IgD-negative memory B cell (primary cell): Measurements from ENCODE around the gene SH3GL3. TPM values are rescaled to one million over a fixed set of nuclear protein-coding genes. Genes with fewer than 3 reads are reported as not detected.

Source experiments
- H3K27ac Mint-ChIP-seq, 3 donors: one replicate each; pipeline ENCODE4 v1.8.0; 2020 to 2022; ENCODE audit warnings: mild to moderate bottlenecking in 3 of 3, mixed read lengths in 3 of 3, moderate library complexity in 1 of 3
- H3K27me3 Mint-ChIP-seq: one replicate; pipeline ENCODE4 v1.8.0; 2021; ENCODE audit warnings: mixed read lengths
- H3K36me3 Mint-ChIP-seq: one replicate; pipeline ENCODE4 v1.8.0; 2020; ENCODE audit warnings: mild to moderate bottlenecking, mixed read lengths
- H3K4me1 Mint-ChIP-seq, 3 donors: one replicate each; pipeline ENCODE4 v1.8.0; 2020 to 2022; ENCODE audit warnings: mixed read lengths in 3 of 3, mild to moderate bottlenecking in 1 of 3
- H3K4me3 Mint-ChIP-seq, 4 donors: one replicate each; pipeline ENCODE4 v1.8.0; 2020 to 2022; ENCODE audit warnings: mild to moderate bottlenecking in 4 of 4, mixed read lengths in 4 of 4, moderate library complexity in 3 of 4
- H3K9me3 Mint-ChIP-seq, 3 donors: one replicate each; pipeline ENCODE4 v1.8.0; 2020 to 2021; ENCODE audit warnings: mixed read lengths in 3 of 3, mild to moderate bottlenecking in 1 of 3
- polyA plus RNA-seq: library from polyadenylated mRNA; unstranded; fragments of 300-500 nt; fragmentation: Illumina TruSeq; gene quantifications from one replicate; pipeline ENCODE4 v1.2.3, GENCODE V29; 2021

Gene SH3GL3
- polyA plus RNA-seq, 1 donor from 2014 or later: not detected

- Mint-ChIP-seq H3K4me1 (peaks cover 0 to 3% (median 3%) of the 10 kb centered on the region in 3 donors), H3K36me3 (no peaks in the 10 kb centered on the region), H3K9me3 (no peaks in the 10 kb centered on the region), H3K27me3 (no peaks in the 10 kb centered on the region), H3K27ac (no peak overlapping the region), H3K4me3 (no peak overlapping the region)
Observed at GRCh38 chr15:83556068-83556467, 108.9 kb downstream of the SH3GL3 start.

GRCh38 chr15:83556754-83557153 is 109.6 kb downstream of the SH3GL3 start:
- H3K27me3 Mint-ChIP-seq: no peaks in the 10 kb centered on the region
- H3K27ac Mint-ChIP-seq: peak overlapping the region in 1 of 3 donors; percentile 75
- peaks cover 0 to 3% (median 3%) of the 10 kb centered on the region in 3 donors for H3K4me1 Mint-ChIP-seq
- no peaks in the 10 kb centered on the region for H3K9me3 Mint-ChIP-seq
- no peak overlapping the region for H3K4me3 Mint-ChIP-seq
- no peaks in the 10 kb centered on the region for H3K36me3 Mint-ChIP-seq

- no peak overlapping the region for H3K27ac Mint-ChIP-seq
- peaks cover 0 to 3% (median 3%) of the 10 kb centered on the region in 3 donors for H3K4me1 Mint-ChIP-seq
- H3K36me3 Mint-ChIP-seq: no peaks in the 10 kb centered on the region
- H3K4me3 Mint-ChIP-seq: no peak overlapping the region
- H3K9me3 Mint-ChIP-seq: no peaks in the 10 kb centered on the region
- no peaks in the 10 kb centered on the region for H3K27me3 Mint-ChIP-seq
Observed at GRCh38 chr15:83558146-83558545, 111.0 kb downstream of the SH3GL3 start.

- Mint-ChIP-seq H3K4me3 (no peak overlapping the region), H3K27me3 (no peaks in the 10 kb centered on the region), H3K27ac (no peak overlapping the region), H3K4me1 (peaks cover 0 to 3% (median 3%) of the 10 kb centered on the region in 3 donors), H3K9me3 (no peaks in the 10 kb centered on the region), H3K36me3 (no peaks in the 10 kb centered on the region)
Observed at GRCh38 chr15:83559310-83559966, 112.3 kb downstream of the SH3GL3 start.

GRCh38 chr15:83561661-83562060 is 114.5 kb downstream of the SH3GL3 start:
- no peak overlapping the region for H3K4me3 Mint-ChIP-seq
- no peaks in the 10 kb centered on the region for H3K36me3 Mint-ChIP-seq
- no peaks in the 10 kb centered on the region for H3K9me3 Mint-ChIP-seq
- H3K27me3 Mint-ChIP-seq: no peaks in the 10 kb centered on the region
- peaks cover 0 to 3% (median 3%) of the 10 kb centered on the region in 3 donors for H3K4me1 Mint-ChIP-seq
- no peak overlapping the region for H3K27ac Mint-ChIP-seq

GRCh38 chr15:83565138-83565537 is 118.0 kb downstream of the SH3GL3 start:
- H3K9me3 Mint-ChIP-seq: no peaks in the 10 kb centered on the region
- H3K27ac Mint-ChIP-seq: no peak overlapping the region
- H3K4me3 Mint-ChIP-seq: no peak overlapping the region
- no peaks in the 10 kb centered on the region for H3K36me3 Mint-ChIP-seq
- peaks cover 0 to 8% (median 4%) of the 10 kb centered on the region in 3 donors for H3K4me1 Mint-ChIP-seq
- H3K27me3 Mint-ChIP-seq: peaks cover 3% of the 10 kb centered on the region

- H3K4me3 Mint-ChIP-seq: no peak overlapping the region
- H3K9me3 Mint-ChIP-seq: no peaks in the 10 kb centered on the region
- H3K36me3 Mint-ChIP-seq: no peaks in the 10 kb centered on the region
- H3K27ac Mint-ChIP-seq: peak overlapping the region in 1 of 3 donors; percentile 63
- H3K27me3 Mint-ChIP-seq: peaks cover 3% of the 10 kb centered on the region
- H3K4me1 Mint-ChIP-seq: peaks cover 0 to 8% (median 4%) of the 10 kb centered on the region in 3 donors
Observed at GRCh38 chr15:83565553-83566159, 118.5 kb downstream of the SH3GL3 start.

- Mint-ChIP-seq H3K27me3 (peaks cover 3% of the 10 kb centered on the region), H3K27ac (no peak overlapping the region), H3K9me3 (no peaks in the 10 kb centered on the region), H3K4me3 (no peak overlapping the region), H3K4me1 (peaks cover 0 to 8% (median 4%) of the 10 kb centered on the region in 3 donors), H3K36me3 (no peaks in the 10 kb centered on the region)
Observed at GRCh38 chr15:83567318-83567717, 120.2 kb downstream of the SH3GL3 start.

GRCh38 chr15:83569341-83569740 is 122.2 kb downstream of the SH3GL3 start:
- Mint-ChIP-seq H3K27me3 (peaks cover 4% of the 10 kb centered on the region), H3K9me3 (no peaks in the 10 kb centered on the region), H3K36me3 (no peaks in the 10 kb centered on the region), H3K4me3 (no peak overlapping the region), H3K27ac (no peak overlapping the region), H3K4me1 (peaks cover 0 to 8% (median 4%) of the 10 kb centered on the region in 3 donors)

GRCh38 chr15:83570756-83571155 is 123.6 kb downstream of the SH3GL3 start:
- Mint-ChIP-seq H3K27ac (no peak overlapping the region), H3K4me3 (no peak overlapping the region), H3K27me3 (peaks cover 6% of the 10 kb centered on the region), H3K36me3 (no peaks in the 10 kb centered on the region), H3K9me3 (no peaks in the 10 kb centered on the region), H3K4me1 (peaks cover 0 to 8% (median 4%) of the 10 kb centered on the region in 3 donors)

GRCh38 chr15:83571820-83572707 is 124.9 kb downstream of the SH3GL3 start:
- Mint-ChIP-seq H3K4me3 (no peak overlapping the region), H3K27me3 (peaks cover 5% of the 10 kb centered on the region), H3K27ac (no peak overlapping the region), H3K9me3 (no peaks in the 10 kb centered on the region), H3K36me3 (no peaks in the 10 kb centered on the region), H3K4me1 (peaks cover 0 to 7% (median 3%) of the 10 kb centered on the region in 3 donors)

- Mint-ChIP-seq H3K9me3 (peaks cover 0 to 3% (median 0%) of the 10 kb centered on the region in 3 donors), H3K27me3 (peaks cover 3% of the 10 kb centered on the region), H3K27ac (no peak overlapping the region), H3K4me1 (no peaks in the 10 kb centered on the region), H3K36me3 (no peaks in the 10 kb centered on the region), H3K4me3 (no peak overlapping the region)
Observed at GRCh38 chr15:83574345-83574744, 127.2 kb downstream of the SH3GL3 start.

GRCh38 chr15:83578691-83579090 is 131.6 kb downstream of the SH3GL3 start:
- Mint-ChIP-seq H3K4me1 (peaks cover 0 to 2% (median 0%) of the 10 kb centered on the region in 3 donors), H3K27ac (no peak overlapping the region), H3K9me3 (peaks cover 0 to 3% (median 0%) of the 10 kb centered on the region in 3 donors), H3K27me3 (peaks cover 5% of the 10 kb centered on the region), H3K4me3 (no peak overlapping the region), H3K36me3 (no peaks in the 10 kb centered on the region)

GRCh38 chr15:83581381-83581780 is 134.2 kb downstream of the SH3GL3 start:
- Mint-ChIP-seq H3K9me3 (peaks cover 0 to 3% (median 0%) of the 10 kb centered on the region in 3 donors), H3K27me3 (peaks cover 2% of the 10 kb centered on the region), H3K27ac (no peak overlapping the region), H3K36me3 (no peaks in the 10 kb centered on the region), H3K4me3 (no peak overlapping the region), H3K4me1 (peaks cover 0 to 2% (median 0%) of the 10 kb centered on the region in 3 donors)

GRCh38 chr15:83582381-83582780 is 135.2 kb downstream of the SH3GL3 start:
- Mint-ChIP-seq H3K4me1 (peaks cover 0 to 2% (median 0%) of the 10 kb centered on the region in 3 donors), H3K36me3 (no peaks in the 10 kb centered on the region), H3K9me3 (peaks cover 0 to 3% (median 0%) of the 10 kb centered on the region in 3 donors), H3K27me3 (peaks cover 2% of the 10 kb centered on the region), H3K27ac (no peak overlapping the region), H3K4me3 (no peak overlapping the region)
